Measurements from ENCODE around the gene ATP5MC2. TPM values are rescaled to one million over a fixed set of nuclear protein-coding genes. Genes with fewer than 3 reads are reported as not detected.

ATP5MC2 gene
- total and polyA plus RNA-seq, 2 of the 4 experiments (the other 2 are of a cell fraction) = 309 to 361 TPM

GRCh38 chr12:53645165-53645564, 30.7 kb downstream of the ATP5MC2 start:
- in situ Hi-C loops (cut with MboI; ENCODE audit: low sequenced_read_pairs) = no loop called here
- ATAC-seq (ENCODE audit: low read depth) (no peak), DNase-seq (peak; percentile 23)
- no peak overlapping the region for H2BK120ac ChIP-seq (ENCODE audit: low read depth, low read length)
- no peak overlapping the region for H4K5ac ChIP-seq (ENCODE audit: low read depth, low read length)
- dilution Hi-C loops (cut with HindIII; ENCODE audit: low sequenced_read_pairs, unreplicated experiment) = no loop called here
- H3K27me3 ChIP-seq (ENCODE audit: control insufficient read depth, insufficient read depth, low read length) = no peaks in the 10 kb centered on the region; the same call in 1 of the 2 replicates
- no peak overlapping the region for H2BK20ac ChIP-seq (ENCODE audit: low read depth, low read length)
- no CpG with 5 or more reads among the region's 3 CpGs for WGBS, 2 experiments (ENCODE audit: extremely low coverage in 2 of 2, insufficient read length in 1 of 2)
- no peaks in the 10 kb centered on the region for H3K36me3 ChIP-seq (ENCODE audit: control insufficient read depth, insufficient read depth, low read length)
- intact Hi-C loops (cut with micrococcal nuclease) = no loop called here
- H4K8ac ChIP-seq (ENCODE audit: low read depth in 2 of 2, low read length in 2 of 2) = no peak overlapping the region
- no peak overlapping the region for H3K4me3 ChIP-seq (ENCODE audit: insufficient read depth, low read depth, low read length)
- H3K18ac ChIP-seq (ENCODE audit: low read depth, low read length) = no peak overlapping the region
- no peak overlapping the region for H3K14ac ChIP-seq (replicated peaks; ENCODE audit: low read depth, low read length)
- H3K79me1 ChIP-seq (ENCODE audit: low read depth in 1 of 2, low read length in 2 of 2) = no peaks in the 10 kb centered on the region
- H2BK15ac ChIP-seq (ENCODE audit: low read depth, low read length) = no peak overlapping the region
- no peak overlapping the region for H3K23ac ChIP-seq (ENCODE audit: low read depth, low read length)
- H3K56ac ChIP-seq (ENCODE audit: extremely low read depth, insufficient read depth, low read length) = no peak overlapping the region
- H2AK5ac ChIP-seq (ENCODE audit: low read depth, low read length) = no peak overlapping the region
- H3K9ac ChIP-seq (ENCODE audit: low read depth, low read length) = no peak overlapping the region
- no peak overlapping the region for H4K91ac ChIP-seq (ENCODE audit: insufficient read depth, low read depth, low read length)
- CTCF ChIA-PET = no interaction called here
- POLR2A ChIA-PET (ENCODE audit: unreplicated experiment) = no interaction called here
- no peaks in the 10 kb centered on the region for H3K9me1 ChIP-seq (ENCODE audit: insufficient read depth, low read length)
- no peak overlapping the region for H2AK9ac ChIP-seq (replicated peaks; ENCODE audit: low read depth, low read length, poor library complexity)
- TF ChIP-seq FOS (IDR thresholded peaks at IDR 0.05; ENCODE audit: low read depth, low read length) (no peak), MAFK (IDR thresholded peaks at IDR 0.05; ENCODE audit: low read depth, low read length) (no peak), RCOR1 (IDR thresholded peaks at IDR 0.05; ENCODE audit: insufficient replicate concordance, low read length) (no peak), RAD21 (IDR thresholded peaks at IDR 0.05; ENCODE audit: low read length) (no peak), CEBPB (IDR thresholded peaks at IDR 0.05; ENCODE audit: low read depth, low read length) (no peak)
- no peak overlapping the region for H2AFZ ChIP-seq (replicated peaks; ENCODE audit: low read length, poor library complexity)
- H3K4me1 ChIP-seq (ENCODE audit: control insufficient read depth, insufficient read depth, low read length) = no peaks in the 10 kb centered on the region
- no peaks in the 10 kb centered on the region for H3K9me3 ChIP-seq (ENCODE audit: control insufficient read depth, insufficient read depth, low read length)
- H2BK5ac ChIP-seq (ENCODE audit: low read depth, low read length, poor library complexity, severe bottlenecking) = no peak overlapping the region
- H4K20me1 ChIP-seq (ENCODE audit: insufficient read depth, low read length) = no peaks in the 10 kb centered on the region
- H3K4ac ChIP-seq (ENCODE audit: low read depth, low read length) = no peak overlapping the region
- BruUV-seq (replicated peaks) = no TSS peak
- H3K27ac ChIP-seq (ENCODE audit: insufficient read depth, low read length) = no peak overlapping the region
- H3K4me2 ChIP-seq (ENCODE audit: low read depth, low read length) = no peak overlapping the region
